ENCODE results near the gene GCK. TPM values are rescaled to one million over a fixed set of nuclear protein-coding genes. Genes with fewer than 3 reads are reported as not detected.

The GCK gene
- total and polyA plus RNA-seq, 2 donors (not counting 1 experiment from before 2014, with no cell fraction given), result 0.22 to 0.24 TPM

GRCh38 chr7:44225566-44226395 is 36.5 kb upstream of the GCK start:
- 83% methylated on average over 26 of the region's 26 CpGs for WGBS (ENCODE audit: insufficient coverage)
- ChIA-PET CTCF (no interaction called here), POLR2A (interaction anchor here (0.6 kb wide), 1 partner anchor 330 kb away, joined by 6 read pairs; no protein-coding TSS in a partner anchor)
- Histone ChIP-seq H2AFZ (ENCODE audit: insufficient read depth, low read depth, low read length, poor library complexity, severe bottlenecking) (no peak overlapping the region), H3K4me3 (ENCODE audit: control extremely low read depth in 1 of 5, extremely low read depth in 1 of 5, insufficient read depth in 1 of 5, low read depth in 2 of 5, low read length in 4 of 5) (no peak overlapping the region), H3K9ac (ENCODE audit: low read length) (no peak overlapping the region), H3K79me2 (ENCODE audit: control insufficient read depth, insufficient read depth, low read length) (no peaks in the 10 kb centered on the region), H3K4me2 (replicated peaks; ENCODE audit: low read depth, low read length, poor library complexity, severe bottlenecking) (no peak overlapping the region), H3K27ac (ENCODE audit: low read length in 2 of 2) (no peak overlapping the region), H3K4me1 (ENCODE audit: control insufficient read depth in 2 of 2, insufficient read depth in 2 of 2, low read length in 2 of 2) (no peaks in the 10 kb centered on the region), H3K27me3 (replicated peaks in 1 of 4; ENCODE audit: control extremely low read depth in 1 of 4, control insufficient read depth in 3 of 4, insufficient read depth in 4 of 4, low read length in 3 of 4) (peaks cover 0 to 6% (median 0%) of the 10 kb centered on the region in 4 experiments), H4K20me1 (ENCODE audit: control insufficient read depth, insufficient read depth, low read length, poor library complexity, severe bottlenecking) (no peaks in the 10 kb centered on the region), H3K36me3 (replicated peaks in 1 of 2; ENCODE audit: control extremely low read depth in 1 of 2, control insufficient read depth in 1 of 2, extremely low read depth in 1 of 2, insufficient read depth in 2 of 2, low read length in 1 of 2) (no peaks in the 10 kb centered on the region), H3K9me3 (ENCODE audit: control extremely low read depth in 1 of 3, control insufficient read depth in 2 of 3, insufficient read depth in 1 of 3, low read length in 2 of 3) (no peaks in the 10 kb centered on the region)
- TF ChIP-seq EZH2 (IDR thresholded peaks at IDR 0.05; ENCODE audit: borderline replicate concordance, insufficient read depth, low read depth, low read length, poor library complexity, severe bottlenecking) (no peak), CTCF (IDR thresholded peaks at IDR 0.05) (no peak)
- no peak for ATAC-seq (ENCODE audit: low read depth)
- Mint-ChIP-seq H3K27me3 (peaks cover 12% of the 10 kb centered on the region), H3K27ac (no peak overlapping the region), H3K4me3 (no peak overlapping the region), H3K9me3 (ENCODE audit: insufficient read depth) (no peaks in the 10 kb centered on the region), H3K4me1 (no peaks in the 10 kb centered on the region)
- no peak for DNase-seq
- intact Hi-C loops (cut with micrococcal nuclease), result no loop called here

GRCh38 chr7:44224974-44225565 is 35.8 kb upstream of the GCK start:
- Histone ChIP-seq H3K9me3 (ENCODE audit: control extremely low read depth in 1 of 3, control insufficient read depth in 2 of 3, insufficient read depth in 1 of 3, low read length in 2 of 3) (no peaks in the 10 kb centered on the region), H3K4me1 (ENCODE audit: control insufficient read depth in 2 of 2, insufficient read depth in 2 of 2, low read length in 2 of 2) (no peaks in the 10 kb centered on the region), H3K4me2 (replicated peaks; ENCODE audit: low read depth, low read length, poor library complexity, severe bottlenecking) (no peak overlapping the region), H3K79me2 (ENCODE audit: control insufficient read depth, insufficient read depth, low read length) (no peaks in the 10 kb centered on the region), H3K36me3 (replicated peaks in 1 of 2; ENCODE audit: control extremely low read depth in 1 of 2, control insufficient read depth in 1 of 2, extremely low read depth in 1 of 2, insufficient read depth in 2 of 2, low read length in 1 of 2) (no peaks in the 10 kb centered on the region), H3K4me3 (ENCODE audit: control extremely low read depth in 1 of 5, extremely low read depth in 1 of 5, insufficient read depth in 1 of 5, low read depth in 2 of 5, low read length in 4 of 5) (no peak overlapping the region), H4K20me1 (ENCODE audit: control insufficient read depth, insufficient read depth, low read length, poor library complexity, severe bottlenecking) (no peaks in the 10 kb centered on the region), H3K27ac (ENCODE audit: low read length in 2 of 2) (no peak overlapping the region), H2AFZ (ENCODE audit: insufficient read depth, low read depth, low read length, poor library complexity, severe bottlenecking) (no peak overlapping the region), H3K27me3 (replicated peaks in 1 of 4; ENCODE audit: control extremely low read depth in 1 of 4, control insufficient read depth in 3 of 4, insufficient read depth in 4 of 4, low read length in 3 of 4) (peaks cover 0 to 6% (median 0%) of the 10 kb centered on the region in 4 experiments), H3K9ac (ENCODE audit: low read length) (no peak overlapping the region)
- TF ChIP-seq EZH2 (IDR thresholded peaks at IDR 0.05; ENCODE audit: borderline replicate concordance, insufficient read depth, low read depth, low read length, poor library complexity, severe bottlenecking) (no peak), CTCF (IDR thresholded peaks at IDR 0.05) (no peak)
- no peaks in the 10 kb centered on the region for H3K4me1 Mint-ChIP-seq
- POLR2A ChIA-PET, result interaction anchor here (0.6 kb wide), 1 partner anchor 331 kb away, joined by 6 read pairs; no protein-coding TSS in a partner anchor
- no peak overlapping the region for H3K27ac Mint-ChIP-seq
- CTCF ChIA-PET, result no interaction called here
- no peaks in the 10 kb centered on the region for H3K9me3 Mint-ChIP-seq (ENCODE audit: insufficient read depth)
- DNase-seq (no peak), ATAC-seq (ENCODE audit: low read depth) (no peak)
- H3K4me3 Mint-ChIP-seq, result no peak overlapping the region
- intact Hi-C loops (cut with micrococcal nuclease), result no loop called here
- peaks cover 12% of the 10 kb centered on the region for H3K27me3 Mint-ChIP-seq
- 85% methylated on average over 10 of the region's 10 CpGs for WGBS (ENCODE audit: insufficient coverage)
